OCI-LY3 (cell line): ENCODE data around the gene OPTC.

ENCODE experiments used
- CTCF ChIP-seq: fragments of 200-600, 300-600 bp; sonication (generic); IDR thresholded peaks from 2 replicates; pipeline ENCODE4 v1.5.1; 2014; ENCODE audit warnings: antibody characterized with exemption, low read length, low read depth
- EZH2phosphoT487 ChIP-seq: fragments of 200-600 bp; shearing (Covaris generic); IDR thresholded peaks from 2 replicates; pipeline ENCODE4 v1.6.1; 2018; ENCODE audit warnings: antibody characterized with exemption, mixed run types, low read depth

DNA sequence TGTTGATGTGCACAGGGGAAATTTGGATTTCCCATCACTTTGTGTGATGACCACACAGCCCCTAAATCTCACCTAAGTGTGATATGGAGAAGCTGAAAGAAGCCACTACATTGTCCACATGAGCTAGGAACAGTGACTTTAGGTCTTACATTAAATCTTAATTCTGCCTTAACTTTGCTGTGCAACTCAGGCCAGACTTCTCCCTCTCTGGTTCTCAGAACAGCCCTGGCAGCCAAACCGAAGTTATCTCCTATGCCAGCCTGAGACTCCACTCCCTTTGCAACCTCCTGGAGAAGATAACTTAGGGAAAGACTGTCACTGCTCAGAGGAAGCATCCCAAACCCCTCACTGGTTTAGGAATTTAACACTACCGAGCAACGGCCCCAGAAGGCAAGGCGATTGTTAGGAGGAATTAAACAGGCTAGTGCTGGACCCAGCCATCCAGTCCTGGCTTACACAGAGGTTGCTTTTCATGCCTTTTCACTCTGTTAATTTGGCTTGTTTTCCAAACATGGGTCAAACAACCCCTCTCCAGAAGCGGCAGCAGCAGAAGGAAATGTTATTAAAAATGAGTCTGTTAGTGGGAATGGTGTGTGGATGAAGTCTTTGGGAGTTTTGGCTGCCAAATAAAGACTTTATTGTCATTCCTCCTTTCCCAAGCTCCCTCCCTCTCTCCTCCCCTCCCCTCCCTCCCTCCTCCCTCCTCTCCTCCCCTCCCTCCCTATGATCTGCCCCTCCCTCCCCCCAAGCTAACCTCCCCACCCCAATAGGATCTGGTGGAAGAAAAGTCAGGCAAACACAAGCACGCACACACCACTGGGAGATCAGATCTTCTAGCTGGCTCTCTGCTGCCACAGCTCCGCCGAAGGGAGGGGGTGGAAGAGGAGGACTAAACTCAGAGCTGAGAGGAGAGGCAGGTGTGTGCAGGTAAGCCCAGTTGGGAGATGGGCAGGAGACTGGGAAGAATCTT lies 18.7 kb upstream of the OPTC start, which contains the start of gene PRELP:
- no peak for TF ChIP-seq CTCF
- TF ChIP-seq EZH2phosphoT487 = no peak
